HL-60 (cell line): ENCODE results near the gene FOXR2.

ENCODE experiments used
- CTCF ChIP-seq: IDR thresholded peaks from one replicate; pipeline ENCODE4 v1.5.1; 2011; ENCODE audit warnings: low read length, control low read depth, inconsistent platforms; ENCODE audit not compliant: insufficient read depth
- GABPA ChIP-seq: IDR thresholded peaks from 2 replicates; pipeline ENCODE4 v1.6.1; 2012; ENCODE audit warnings: low read depth
- POLR2AphosphoS5 ChIP-seq: IDR thresholded peaks from 2 replicates; pipeline ENCODE4 v1.6.1; 2012; ENCODE audit warnings: low read depth
- REST ChIP-seq: IDR thresholded peaks from 2 replicates; pipeline ENCODE4 v1.6.1; 2012; ENCODE audit warnings: low read depth; ENCODE audit not compliant: insufficient replicate concordance

GRCh38 chrX:55668084-55668483 is 44.9 kb downstream of the FOXR2 start:
- TF ChIP-seq REST (no peak), CTCF (no peak), GABPA (no peak), POLR2AphosphoS5 (no peak)
